GM12878 (cell line): ENCODE data around the gene HIVEP3. TPM values are rescaled to one million over a fixed set of nuclear protein-coding genes. Genes with fewer than 3 reads are reported as not detected.

Experiments
- ASH2L ChIP-seq: fragments of 300-600, 200-600 bp; sonication (generic); IDR thresholded peaks from 2 replicates; pipeline ENCODE4 v1.6.1; 2017; ENCODE audit warnings: low read depth, mild to moderate bottlenecking, borderline replicate concordance
- BRCA1 ChIP-seq: IDR thresholded peaks from 2 replicates; pipeline ENCODE4 v1.6.1; 2011; ENCODE audit warnings: low read depth, low read length, improper control_type of control experiment
- CBX5 ChIP-seq: sonication (generic); IDR thresholded peaks from 2 replicates; pipeline ENCODE4 v1.6.1; 2016; ENCODE audit warnings: low read depth, moderate library complexity, mild to moderate bottlenecking, inconsistent platforms
- HCFC1 ChIP-seq: fragments of 150-350 bp; IDR thresholded peaks from 2 replicates; pipeline ENCODE4 v1.6.1; 2014; ENCODE audit warnings: low read length
- HDAC6 ChIP-seq: fragments of 200-600 bp; sonication (generic); IDR thresholded peaks from one replicate; pipeline ENCODE4 v1.8.0; 2017; ENCODE audit warnings: antibody characterized with exemption; ENCODE audit not compliant: unreplicated experiment
- HDGF ChIP-seq: fragments of 450-650 bp; IDR thresholded peaks from 2 replicates; pipeline ENCODE4 v1.6.1; 2016; ENCODE audit warnings: antibody characterized with exemption
- MEF2B ChIP-seq: fragments of 450-650 bp; IDR thresholded peaks from 2 replicates; pipeline ENCODE4 v1.6.1; 2018; ENCODE audit warnings: mild to moderate bottlenecking, moderate library complexity; ENCODE audit not compliant: partially characterized antibody, poor library complexity, severe bottlenecking
- NFXL1 ChIP-seq: fragments of 450-650 bp; IDR thresholded peaks from 2 replicates; pipeline ENCODE4 v1.6.1; 2017; ENCODE audit warnings: antibody characterized with exemption, mild to moderate bottlenecking, borderline replicate concordance
- RUNX3 ChIP-seq: IDR thresholded peaks from 2 replicates; pipeline ENCODE4 v1.6.1; 2012; ENCODE audit warnings: low read length, inconsistent platforms
- SMARCA5 ChIP-seq: fragments of 450-650 bp; IDR thresholded peaks from 2 replicates; pipeline ENCODE4 v1.6.1; 2017; ENCODE audit warnings: mild to moderate bottlenecking
- ZBTB33 ChIP-seq: fragments of 450-650 bp; IDR thresholded peaks from 2 replicates; pipeline ENCODE4 v1.6.1; 2017; ENCODE audit warnings: mild to moderate bottlenecking
- ZSCAN29 ChIP-seq: fragments of 450-650 bp; IDR thresholded peaks from 2 replicates; pipeline ENCODE4 v1.6.1; 2017; ENCODE audit warnings: mild to moderate bottlenecking, moderate library complexity
- polyA plus RNA-seq, 11 experiments: library from polyadenylated mRNA; depleted of rRNA in 4 of 11; unstranded in 6 of 11; stranded (reverse) in 5 of 11; fragments of >200 nt; fragmentation: Nextera tagmentation in 4 of 11; fragmentation: Illumina TruSeq in 1 of 11; extraction: Ambion mirVana in 4 of 11; extraction: Trizol in 1 of 11; gene quantifications; 1 replicate in 1 of 11; 2 replicates in 10 of 11; pipeline versions ENCODE4 v1.2.1 to v1.2.3, GENCODE V29; 2011 to 2016; ENCODE audit warnings: inconsistent platforms in 2 of 11, missing spikeins in 2 of 11, low read depth in 1 of 11
- total RNA-seq, 4 experiments: library from RNA; depleted of rRNA in 3 of 4; stranded (reverse); fragments of >200 nt in 3 of 4; fragmentation: Illumina TruSeq in 1 of 4; extraction: Trizol in 1 of 4; gene quantifications; 2 replicates each; pipeline versions ENCODE4 v1.2.1 to v1.2.3, GENCODE V29; 2013 to 2021
- TF ChIP-seq, protein P1 (sequence below): IDR thresholded peaks from 2 replicates; pipeline ENCODE4 v1.6.1; 2011; ENCODE audit warnings: mild to moderate bottlenecking, low read depth, low read length, moderate library complexity; ENCODE audit not compliant: insufficient replicate concordance
- TF ChIP-seq, protein P2 (sequence below): fragments of 450-650 bp; conservative IDR thresholded peaks from 2 replicates; pipeline ENCODE4 v1.6.1; 2017; ENCODE audit warnings: mild to moderate bottlenecking, moderate library complexity
- TF ChIP-seq, protein P3 (sequence below): IDR thresholded peaks from 2 replicates; pipeline ENCODE4 v1.6.1; 2012; ENCODE audit warnings: improper control_type of control experiment, low read depth, low read length; ENCODE audit not compliant: insufficient replicate concordance
- TF ChIP-seq, protein P4 (sequence below): IDR thresholded peaks from 2 replicates; pipeline ENCODE4 v1.6.1; 2012; ENCODE audit warnings: low read depth, low read length, improper control_type of control experiment

The HIVEP3 gene
- total and polyA plus RNA-seq, 10 of the 15 experiments (the other 5 are each of a cell fraction or from before 2014, with no cell fraction given) = 1.8 to 13.6 (median 3.8) TPM

GRCh38 chr1:41752514-41753170 is 166.1 kb downstream of the HIVEP3 start (continued):
- TF ChIP-seq HCFC1 (no peak), SMARCA5 (0 out of 2 replicates have a peak, but pooled peaks have one; percentile 4), CBX5 (no peak), BRCA1 (no peak), ZBTB33 (no peak), HDAC6 (no peak), ZSCAN29 (no peak), HDGF (no peak), RUNX3 (no peak), ASH2L (no peak), NFXL1 (no peak), MEF2B (no peak)
- TF ChIP-seq, protein P1, sequence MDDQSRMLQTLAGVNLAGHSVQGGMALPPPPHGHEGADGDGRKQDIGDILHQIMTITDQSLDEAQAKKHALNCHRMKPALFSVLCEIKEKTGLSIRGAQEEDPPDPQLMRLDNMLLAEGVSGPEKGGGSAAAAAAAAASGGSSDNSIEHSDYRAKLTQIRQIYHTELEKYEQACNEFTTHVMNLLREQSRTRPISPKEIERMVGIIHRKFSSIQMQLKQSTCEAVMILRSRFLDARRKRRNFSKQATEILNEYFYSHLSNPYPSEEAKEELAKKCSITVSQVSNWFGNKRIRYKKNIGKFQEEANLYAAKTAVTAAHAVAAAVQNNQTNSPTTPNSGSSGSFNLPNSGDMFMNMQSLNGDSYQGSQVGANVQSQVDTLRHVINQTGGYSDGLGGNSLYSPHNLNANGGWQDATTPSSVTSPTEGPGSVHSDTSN = no peak
- TF ChIP-seq, protein P2, sequence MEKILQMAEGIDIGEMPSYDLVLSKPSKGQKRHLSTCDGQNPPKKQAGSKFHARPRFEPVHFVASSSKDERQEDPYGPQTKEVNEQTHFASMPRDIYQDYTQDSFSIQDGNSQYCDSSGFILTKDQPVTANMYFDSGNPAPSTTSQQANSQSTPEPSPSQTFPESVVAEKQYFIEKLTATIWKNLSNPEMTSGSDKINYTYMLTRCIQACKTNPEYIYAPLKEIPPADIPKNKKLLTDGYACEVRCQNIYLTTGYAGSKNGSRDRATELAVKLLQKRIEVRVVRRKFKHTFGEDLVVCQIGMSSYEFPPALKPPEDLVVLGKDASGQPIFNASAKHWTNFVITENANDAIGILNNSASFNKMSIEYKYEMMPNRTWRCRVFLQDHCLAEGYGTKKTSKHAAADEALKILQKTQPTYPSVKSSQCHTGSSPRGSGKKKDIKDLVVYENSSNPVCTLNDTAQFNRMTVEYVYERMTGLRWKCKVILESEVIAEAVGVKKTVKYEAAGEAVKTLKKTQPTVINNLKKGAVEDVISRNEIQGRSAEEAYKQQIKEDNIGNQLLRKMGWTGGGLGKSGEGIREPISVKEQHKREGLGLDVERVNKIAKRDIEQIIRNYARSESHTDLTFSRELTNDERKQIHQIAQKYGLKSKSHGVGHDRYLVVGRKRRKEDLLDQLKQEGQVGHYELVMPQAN = no peak
- TF ChIP-seq, protein P3, sequence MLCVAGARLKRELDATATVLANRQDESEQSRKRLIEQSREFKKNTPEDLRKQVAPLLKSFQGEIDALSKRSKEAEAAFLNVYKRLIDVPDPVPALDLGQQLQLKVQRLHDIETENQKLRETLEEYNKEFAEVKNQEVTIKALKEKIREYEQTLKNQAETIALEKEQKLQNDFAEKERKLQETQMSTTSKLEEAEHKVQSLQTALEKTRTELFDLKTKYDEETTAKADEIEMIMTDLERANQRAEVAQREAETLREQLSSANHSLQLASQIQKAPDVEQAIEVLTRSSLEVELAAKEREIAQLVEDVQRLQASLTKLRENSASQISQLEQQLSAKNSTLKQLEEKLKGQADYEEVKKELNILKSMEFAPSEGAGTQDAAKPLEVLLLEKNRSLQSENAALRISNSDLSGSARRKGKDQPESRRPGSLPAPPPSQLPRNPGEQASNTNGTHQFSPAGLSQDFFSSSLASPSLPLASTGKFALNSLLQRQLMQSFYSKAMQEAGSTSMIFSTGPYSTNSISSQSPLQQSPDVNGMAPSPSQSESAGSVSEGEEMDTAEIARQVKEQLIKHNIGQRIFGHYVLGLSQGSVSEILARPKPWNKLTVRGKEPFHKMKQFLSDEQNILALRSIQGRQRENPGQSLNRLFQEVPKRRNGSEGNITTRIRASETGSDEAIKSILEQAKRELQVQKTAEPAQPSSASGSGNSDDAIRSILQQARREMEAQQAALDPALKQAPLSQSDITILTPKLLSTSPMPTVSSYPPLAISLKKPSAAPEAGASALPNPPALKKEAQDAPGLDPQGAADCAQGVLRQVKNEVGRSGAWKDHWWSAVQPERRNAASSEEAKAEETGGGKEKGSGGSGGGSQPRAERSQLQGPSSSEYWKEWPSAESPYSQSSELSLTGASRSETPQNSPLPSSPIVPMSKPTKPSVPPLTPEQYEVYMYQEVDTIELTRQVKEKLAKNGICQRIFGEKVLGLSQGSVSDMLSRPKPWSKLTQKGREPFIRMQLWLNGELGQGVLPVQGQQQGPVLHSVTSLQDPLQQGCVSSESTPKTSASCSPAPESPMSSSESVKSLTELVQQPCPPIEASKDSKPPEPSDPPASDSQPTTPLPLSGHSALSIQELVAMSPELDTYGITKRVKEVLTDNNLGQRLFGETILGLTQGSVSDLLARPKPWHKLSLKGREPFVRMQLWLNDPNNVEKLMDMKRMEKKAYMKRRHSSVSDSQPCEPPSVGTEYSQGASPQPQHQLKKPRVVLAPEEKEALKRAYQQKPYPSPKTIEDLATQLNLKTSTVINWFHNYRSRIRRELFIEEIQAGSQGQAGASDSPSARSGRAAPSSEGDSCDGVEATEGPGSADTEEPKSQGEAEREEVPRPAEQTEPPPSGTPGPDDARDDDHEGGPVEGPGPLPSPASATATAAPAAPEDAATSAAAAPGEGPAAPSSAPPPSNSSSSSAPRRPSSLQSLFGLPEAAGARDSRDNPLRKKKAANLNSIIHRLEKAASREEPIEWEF = no peak
- TF ChIP-seq, protein P4, sequence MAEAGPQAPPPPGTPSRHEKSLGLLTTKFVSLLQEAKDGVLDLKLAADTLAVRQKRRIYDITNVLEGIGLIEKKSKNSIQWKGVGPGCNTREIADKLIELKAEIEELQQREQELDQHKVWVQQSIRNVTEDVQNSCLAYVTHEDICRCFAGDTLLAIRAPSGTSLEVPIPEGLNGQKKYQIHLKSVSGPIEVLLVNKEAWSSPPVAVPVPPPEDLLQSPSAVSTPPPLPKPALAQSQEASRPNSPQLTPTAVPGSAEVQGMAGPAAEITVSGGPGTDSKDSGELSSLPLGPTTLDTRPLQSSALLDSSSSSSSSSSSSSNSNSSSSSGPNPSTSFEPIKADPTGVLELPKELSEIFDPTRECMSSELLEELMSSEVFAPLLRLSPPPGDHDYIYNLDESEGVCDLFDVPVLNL = no peak
